ENCODE measurements around the gene PRELID3B. TPM values are rescaled to one million over a fixed set of nuclear protein-coding genes. Genes with fewer than 3 reads are reported as not detected.

PRELID3B gene
- total and polyA plus RNA-seq, 2 of the 8 experiments (the other 6 are each of a cell fraction or from before 2014, with no cell fraction given): 8.1 to 50.5 TPM

- Histone ChIP-seq H4K8ac (ENCODE audit: extremely low read depth, insufficient read depth, low read length) (no peak overlapping the region), H3K4me3 (ENCODE audit: extremely low read depth in 1 of 4, insufficient read depth in 2 of 4, low read depth in 3 of 4, low read length in 4 of 4) (no peak overlapping the region), H2AFZ (ENCODE audit: low read length) (no peak overlapping the region), H3K14ac (ENCODE audit: insufficient read length) (no peak overlapping the region), H2BK120ac (replicated peaks; ENCODE audit: low read depth, low read length) (no peak overlapping the region), H3K23me2 (ENCODE audit: low read depth, low read length) (peaks cover 2% of the 10 kb centered on the region; the same call in 1 of the 2 replicates), H2BK15ac (ENCODE audit: low read length) (no peak overlapping the region), H3K79me1 (ENCODE audit: low read depth, low read length) (no peaks in the 10 kb centered on the region), H3K56ac (replicated peaks; ENCODE audit: insufficient read length, low read depth, low read length) (no peak overlapping the region), H3K4me2 (ENCODE audit: insufficient read depth in 1 of 2, low read depth in 2 of 2, low read length in 2 of 2) (no peak overlapping the region), H3K27ac (ENCODE audit: low read depth, low read length) (no peak overlapping the region), H4K91ac (replicated peaks; ENCODE audit: insufficient read length, low read length) (no peak overlapping the region), H2AK5ac (ENCODE audit: low read depth, low read length) (no peak overlapping the region), H3K79me2 (ENCODE audit: control insufficient read depth in 1 of 2, insufficient read depth in 2 of 2, low read length in 2 of 2) (no peaks in the 10 kb centered on the region), H3K18ac (ENCODE audit: extremely low read depth, low read length) (no peak overlapping the region), H4K5ac (ENCODE audit: insufficient read length, low read depth, low read length) (no peak overlapping the region), H3K36me3 (ENCODE audit: control insufficient read depth in 2 of 4, insufficient read depth in 4 of 4, low read length in 3 of 4) (no peaks in the 10 kb centered on the region), H2BK12ac (ENCODE audit: low read depth, low read length) (0 out of 2 replicates have a peak overlapping the region, but pooled peaks have one; percentile 39), H4K20me1 (replicated peaks in 1 of 2; ENCODE audit: control insufficient read depth in 1 of 2, insufficient read depth in 2 of 2, low read length in 2 of 2) (no peaks in the 10 kb centered on the region), H3K9me3 (ENCODE audit: insufficient read depth in 2 of 2, low read depth in 1 of 2, low read length in 1 of 2) (no peaks in the 10 kb centered on the region), H2BK20ac (ENCODE audit: low read length) (no peak overlapping the region), H2BK5ac (ENCODE audit: low read depth, low read length) (no peak overlapping the region), H3K4ac (replicated peaks; ENCODE audit: insufficient read length, low read depth, low read length) (no peak overlapping the region), H3K4me1 (replicated peaks in 1 of 4; ENCODE audit: control insufficient read depth in 3 of 4, insufficient read depth in 4 of 4, low read length in 3 of 4) (peaks cover 0 to 7% (median 6%) of the 10 kb centered on the region in 4 experiments; a peak in 3 of 7 replicates), H3K23ac (ENCODE audit: insufficient read length) (no peak overlapping the region), H3K9ac (replicated peaks in 1 of 4; ENCODE audit: extremely low read depth in 1 of 4, low read depth in 3 of 4, low read length in 3 of 4) (no peak overlapping the region), H3K27me3 (replicated peaks in 1 of 4; ENCODE audit: control insufficient read depth in 3 of 4, extremely low read depth in 1 of 4, insufficient read depth in 3 of 4, low read length in 3 of 4) (peaks cover 0 to 11% (median 5%) of the 10 kb centered on the region in 4 experiments; a peak in 4 of 7 replicates)
- WGBS, 2 experiments (ENCODE audit: extremely low coverage in 1 of 2, insufficient coverage in 1 of 2, insufficient read length in 1 of 2, insufficient replicate concordance in 2 of 2, low coverage in 1 of 2, low lambda C conversion rate in 2 of 2, missing lambda C conversion rate in 1 of 2): 90% methylated on average over 17 of the region's 17 CpGs; no CpG with 5 or more reads in 1 of the 2 experiments
- CTCF ChIA-PET (ENCODE audit: partially characterized antibody): interaction anchor here (0.7 to 1.3 kb wide), 4 partner anchors 12 to 1203 kb away, joined by 3 read pairs; no protein-coding TSS in a partner anchor
- POLR2A ChIA-PET (ENCODE audit: partially characterized antibody): interaction anchor here (0.6 to 1.7 kb wide), 2 partner anchors 11 to 159 kb away, joined by 3 to 9 read pairs; partner anchors contain the start of gene GNAS
- no peak for FAIRE-seq
- TF ChIP-seq SUZ12 (IDR thresholded peaks at IDR 0.05; ENCODE audit: low read length) (no peak), TEAD4 (IDR thresholded peaks at IDR 0.05; ENCODE audit: low read depth, low read length) (0 out of 2 replicates have a peak, but pooled peaks have one; percentile 7)
- peak in 1 of 2 experiments; percentile 26 for DNase-seq (ENCODE audit: low read depth in 1 of 2, low spot score in 2 of 2)
Measured at GRCh38 chr20:59010995-59011873, 31.4 kb downstream of the PRELID3B start.
